ENCODE results near the gene TUSC2.

Gene TUSC2, protein sequence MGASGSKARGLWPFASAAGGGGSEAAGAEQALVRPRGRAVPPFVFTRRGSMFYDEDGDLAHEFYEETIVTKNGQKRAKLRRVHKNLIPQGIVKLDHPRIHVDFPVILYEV

DNA sequence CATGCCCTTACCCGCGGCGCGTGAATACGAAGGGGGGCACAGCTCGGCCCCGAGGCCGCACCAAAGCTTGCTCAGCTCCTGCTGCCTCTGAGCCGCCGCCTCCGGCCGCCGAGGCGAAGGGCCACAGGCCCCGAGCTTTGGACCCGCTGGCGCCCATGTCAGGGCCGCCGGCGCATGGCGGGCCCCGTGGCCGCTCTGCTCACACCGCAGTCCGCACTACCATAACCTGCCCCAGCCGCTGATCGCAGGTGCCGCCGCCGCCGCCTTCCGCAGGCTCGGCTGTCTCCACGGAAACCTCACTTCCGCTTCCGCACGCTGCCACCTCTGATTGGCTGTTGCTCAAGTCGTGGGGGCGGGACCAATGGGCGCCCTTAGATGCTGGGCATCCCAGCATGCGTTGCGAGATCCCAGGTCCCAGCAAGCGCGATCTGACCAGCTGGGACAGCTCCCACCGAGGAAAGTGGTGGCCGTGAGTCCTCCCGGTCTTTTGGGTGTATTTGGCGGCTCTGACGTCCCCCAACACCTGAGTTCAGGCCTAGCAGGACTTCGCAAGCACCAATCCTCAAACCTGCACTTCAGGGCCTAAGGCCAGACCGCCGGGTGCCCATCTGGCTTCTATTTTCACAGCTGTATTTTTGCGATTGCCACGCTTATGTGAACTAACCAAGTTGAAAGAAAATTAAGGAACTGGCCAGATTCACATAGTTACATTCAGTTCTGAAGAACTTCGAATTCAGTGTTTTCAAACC lies at the start of gene TUSC2:
Gene TUSC2 (minus strand): TSS at position 281 of the 749 bp plus-strand sequence. CDS start 124 bp downstream, at position 157.
- DNase-seq: peak; percentile 95

DNA sequence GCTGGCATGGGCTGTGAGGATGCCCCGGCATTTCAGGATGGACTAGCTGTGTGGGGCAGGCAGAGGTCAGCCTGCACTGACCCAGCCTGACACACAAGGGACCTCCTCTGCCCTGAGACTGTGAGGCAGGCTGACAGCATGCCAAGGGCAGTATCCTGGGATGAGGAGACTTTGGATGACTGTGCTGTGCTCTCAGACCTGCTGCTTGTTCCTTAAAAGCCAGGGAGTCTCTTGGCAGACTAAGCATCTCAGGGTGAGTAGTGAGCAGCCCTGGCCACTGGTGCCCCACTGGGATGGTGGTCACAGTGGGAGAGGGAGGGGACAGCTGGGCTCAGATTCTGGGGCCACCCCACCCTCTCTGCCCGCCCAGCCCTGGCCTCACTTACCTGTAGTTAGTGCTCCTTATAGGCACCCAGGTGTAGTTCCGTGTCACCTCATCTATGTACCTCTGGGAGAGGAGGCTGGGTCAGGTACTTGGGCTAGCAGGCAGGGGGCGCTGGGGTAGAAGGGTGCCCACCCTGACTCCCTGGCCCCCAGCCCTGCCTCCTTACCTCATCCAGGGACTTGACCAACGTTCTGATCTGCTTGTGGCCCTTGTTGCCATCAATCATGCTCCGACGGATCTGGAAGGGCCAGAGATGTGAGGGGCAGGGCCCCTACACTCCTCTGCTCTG lies 47.4 kb upstream of the TUSC2 start:
- no peak for DNase-seq

DNA sequence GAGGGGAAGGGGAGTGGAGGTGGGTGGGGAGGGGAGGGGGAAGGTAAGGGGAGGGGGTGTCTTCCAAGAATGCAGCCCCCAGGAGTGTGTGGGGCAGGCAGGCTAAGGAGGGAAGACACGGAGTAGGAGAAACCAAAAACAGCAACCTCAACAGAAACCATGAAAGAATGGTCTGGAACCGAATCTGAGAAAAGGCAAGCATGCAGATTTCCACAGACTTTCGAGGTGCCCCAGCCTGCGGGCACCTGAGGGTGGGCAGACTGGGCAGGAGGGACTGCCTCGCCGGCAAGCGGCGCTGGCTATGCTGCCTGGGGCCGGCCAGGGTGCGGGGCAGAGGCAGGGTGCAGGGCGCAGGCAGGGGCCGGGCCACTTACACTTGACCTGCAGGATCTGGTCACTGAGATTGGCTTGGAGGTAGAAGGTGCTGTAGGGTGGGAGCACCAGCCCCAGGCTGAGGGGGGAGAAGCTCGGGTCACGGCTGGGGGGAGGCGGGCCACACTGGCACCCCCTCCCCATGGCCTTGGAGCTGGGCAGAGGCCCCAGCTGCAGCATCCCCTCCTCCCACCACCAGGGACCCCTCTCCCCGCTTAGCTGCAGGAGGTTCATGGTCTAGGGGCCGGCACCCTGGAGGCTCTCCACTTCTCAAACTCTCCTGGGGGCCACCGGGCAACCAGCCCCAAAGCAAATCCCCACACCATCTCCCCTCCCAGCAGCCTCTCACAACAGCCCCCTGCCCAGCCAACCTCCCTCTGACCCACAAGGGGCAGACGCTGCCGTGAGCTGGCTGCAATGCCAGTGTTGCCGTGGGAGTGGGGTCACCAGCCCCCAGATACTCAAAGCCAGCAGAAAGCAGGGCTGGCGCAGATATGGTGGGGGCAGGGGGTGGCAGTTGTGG lies 46.6 kb upstream of the TUSC2 start:
- no peak for DNase-seq

DNA sequence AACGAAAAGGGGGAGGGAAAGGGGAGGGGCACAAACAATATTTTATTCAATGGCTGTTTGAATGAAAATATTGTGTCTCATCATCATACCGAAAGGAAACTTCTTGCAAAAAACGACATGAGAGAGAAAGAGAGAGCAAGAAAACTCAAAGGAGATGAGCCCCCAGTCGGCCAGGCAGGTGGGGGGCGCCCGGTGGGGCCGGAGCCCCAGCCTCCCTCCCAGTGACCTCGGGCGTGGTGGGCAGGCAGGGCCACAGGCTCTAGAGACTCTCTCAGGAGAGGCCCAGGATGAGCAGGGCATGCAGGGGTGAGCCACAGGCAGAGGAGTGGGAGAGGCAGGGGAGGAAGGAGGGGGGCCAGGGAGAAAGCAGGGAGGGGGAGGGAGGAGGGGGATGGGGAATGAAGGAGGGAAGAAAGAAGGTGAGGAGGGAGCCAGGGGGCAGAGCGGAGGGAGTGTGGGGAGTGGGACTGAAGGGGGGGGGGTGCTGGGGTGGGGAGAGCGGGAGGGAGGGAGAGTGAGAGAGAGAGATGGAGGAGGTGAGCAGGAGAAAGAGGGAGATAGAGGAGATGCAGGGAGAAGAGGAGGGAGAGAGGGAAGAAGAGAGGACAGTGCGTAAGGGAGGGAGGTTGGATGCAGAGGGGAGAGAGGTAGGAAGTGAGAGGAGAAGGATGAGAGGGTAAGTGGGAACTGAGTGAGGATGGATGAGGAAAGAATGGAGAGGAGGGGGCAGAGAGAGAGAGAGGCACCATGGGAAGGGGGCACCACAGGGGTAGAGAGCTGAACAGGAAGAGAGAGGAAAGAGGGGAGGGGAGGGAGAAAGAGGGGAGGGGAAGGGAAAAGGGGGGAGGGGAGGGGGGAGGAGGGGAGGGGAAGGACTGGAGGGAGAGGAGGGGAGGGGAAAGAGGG lies 45.4 kb upstream of the TUSC2 start:
- DNase-seq: no peak

DNA sequence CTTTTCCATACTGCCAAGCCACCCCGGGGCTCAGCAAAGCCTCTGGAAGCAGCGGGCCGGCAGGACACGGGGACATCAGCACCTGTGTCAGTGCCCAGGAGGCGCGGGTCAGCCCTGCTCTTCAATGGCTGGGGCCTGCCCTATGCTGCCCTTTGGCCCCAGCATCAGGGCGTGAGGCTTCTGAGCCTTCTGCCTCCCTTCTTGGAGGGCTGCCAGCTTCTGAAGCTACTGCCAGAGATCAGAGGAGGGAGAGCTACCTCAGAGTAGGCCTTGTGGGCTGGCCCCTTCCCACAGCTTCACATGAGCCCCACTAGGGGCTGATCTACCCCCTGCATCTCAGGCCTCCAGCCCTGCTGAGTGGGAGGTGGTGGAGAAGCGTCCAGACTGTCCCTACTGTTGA lies 44.3 kb upstream of the TUSC2 start:
- DNase-seq: no peak

DNA sequence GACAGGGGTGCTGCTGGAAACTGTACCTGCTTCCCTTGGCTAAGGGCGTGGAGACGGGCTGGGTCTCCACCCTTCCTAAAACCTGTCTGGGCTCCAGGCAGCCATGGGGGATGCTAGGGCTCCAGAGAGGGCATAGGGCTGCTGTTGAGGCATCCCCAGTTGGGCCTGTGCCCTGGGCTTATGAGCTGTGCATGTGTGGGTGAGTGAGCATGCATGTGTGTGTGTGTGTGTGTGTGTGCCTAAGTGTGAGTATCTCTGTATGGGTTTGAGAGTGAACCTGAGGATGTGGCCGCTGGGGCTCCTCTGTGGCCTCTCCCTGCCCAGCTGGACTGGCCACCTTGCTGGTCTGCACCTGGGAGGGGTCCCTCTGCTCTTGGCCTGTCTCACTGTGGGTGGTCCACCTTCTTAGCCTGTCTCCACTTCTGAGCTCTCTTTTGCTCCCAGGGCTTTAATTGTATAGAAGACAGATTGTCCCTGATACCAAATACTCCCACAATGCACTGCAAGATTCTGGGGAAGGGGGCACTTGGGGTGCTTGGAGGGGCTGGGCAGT lies 43.2 kb upstream of the TUSC2 start:
- no peak for DNase-seq

DNA sequence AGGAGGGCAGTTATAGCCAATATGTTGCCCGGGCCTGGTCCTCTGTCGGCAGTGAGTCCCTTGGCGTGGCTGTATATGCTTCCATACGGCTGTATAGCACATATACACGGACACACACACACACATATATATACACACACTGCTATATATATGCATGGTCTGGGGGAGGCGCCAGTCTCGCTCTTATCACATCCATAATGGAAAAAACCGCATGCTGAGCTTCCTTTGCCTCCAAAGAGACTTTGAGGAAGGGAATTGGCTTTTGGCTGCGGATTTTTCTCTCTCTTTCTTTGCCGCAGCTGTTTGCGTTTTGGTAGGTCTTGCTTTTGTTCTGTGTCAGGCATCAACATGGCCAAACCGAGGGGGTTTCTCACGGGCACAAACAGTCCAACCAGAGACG lies 42.6 kb upstream of the TUSC2 start:
- no peak for DNase-seq

DNA sequence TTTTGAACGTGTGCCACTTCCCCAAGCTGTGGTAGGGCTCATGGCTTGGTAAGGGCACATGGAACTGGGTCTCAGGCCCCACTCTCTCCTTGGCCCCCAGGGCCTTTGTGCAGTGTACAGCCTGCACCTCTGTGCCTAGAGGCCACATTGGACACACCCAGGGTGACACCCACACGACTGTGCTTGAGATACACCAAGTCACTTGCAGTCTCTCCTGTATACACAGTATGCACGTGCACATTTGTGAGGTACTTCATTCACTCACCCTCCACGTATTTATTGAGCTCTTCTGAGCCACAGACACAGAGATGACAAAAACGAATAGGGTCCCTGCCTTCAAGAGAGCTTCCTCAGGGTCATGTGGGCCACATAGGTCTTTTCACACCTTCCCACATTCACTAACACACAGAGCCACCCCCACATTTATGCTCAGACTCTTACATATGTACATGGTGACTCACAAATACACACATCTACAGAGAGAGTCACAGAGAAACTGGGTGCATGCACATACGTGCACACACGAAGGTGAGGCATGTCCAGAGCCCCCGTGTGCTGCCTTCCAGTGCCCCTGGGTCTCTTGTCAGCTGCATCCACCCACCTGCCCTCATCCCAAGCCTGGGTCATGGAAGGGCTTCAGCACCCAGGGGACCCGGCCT lies 41.1 kb upstream of the TUSC2 start:
- DNase-seq: no peak

DNA sequence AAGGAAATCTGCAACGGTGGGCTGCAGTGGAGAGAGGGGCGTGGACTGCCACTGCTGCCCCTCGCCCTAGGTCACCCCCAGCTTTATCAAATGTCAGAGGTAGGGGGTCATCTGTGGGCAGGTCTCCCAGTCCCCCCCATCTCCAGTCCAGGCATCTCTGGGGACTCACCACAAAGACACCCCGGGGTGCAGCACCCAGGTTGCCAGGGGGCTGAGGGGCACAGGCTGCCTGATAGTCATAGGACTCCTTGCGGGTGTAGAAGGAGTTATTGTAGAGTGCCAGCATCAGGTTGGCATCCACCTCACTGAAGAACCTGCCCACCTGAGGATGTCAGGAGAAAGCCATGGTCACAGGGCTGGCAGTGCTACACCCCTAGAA lies 37.8 kb upstream of the TUSC2 start:
- DNase-seq: no peak

DNA sequence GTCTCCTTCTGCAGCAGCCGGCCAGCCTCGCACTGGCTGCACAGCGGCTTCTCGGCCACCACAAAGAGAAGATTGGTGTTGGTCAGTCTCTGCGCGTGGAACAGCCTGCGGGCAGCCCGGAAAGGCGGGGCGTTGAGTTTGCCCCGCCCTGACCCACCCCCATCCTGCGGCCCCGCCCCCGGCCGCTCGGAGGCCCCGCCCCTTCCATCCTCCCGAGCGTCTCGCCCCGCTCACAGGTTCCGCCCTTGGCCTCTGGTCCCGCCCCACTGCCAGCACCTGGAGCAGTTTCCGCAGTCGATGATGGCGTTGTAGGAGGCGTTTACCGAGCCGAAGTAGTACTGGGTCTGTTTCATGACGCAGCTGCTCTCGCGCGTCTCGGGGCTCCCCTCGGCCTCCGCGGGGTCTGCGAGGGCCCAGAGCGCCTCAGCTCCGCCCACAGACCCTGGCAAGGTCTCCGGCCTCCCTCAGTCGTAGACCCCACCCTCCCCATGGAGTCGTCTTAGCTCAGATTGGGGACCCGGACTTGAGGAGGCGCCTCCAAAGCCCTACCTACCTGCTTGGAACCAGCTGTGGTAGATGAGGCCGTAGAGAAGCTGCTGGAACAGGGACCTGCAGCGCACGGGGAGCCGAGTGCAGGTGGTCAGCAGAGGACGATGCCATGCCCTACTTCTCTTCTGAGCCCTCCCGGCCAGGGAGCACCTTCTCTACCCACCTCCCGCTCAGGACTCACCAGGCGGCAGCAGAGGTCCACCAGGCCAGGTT lies 37.2 kb upstream of the TUSC2 start:
- DNase-seq: peak; percentile 95

DNA sequence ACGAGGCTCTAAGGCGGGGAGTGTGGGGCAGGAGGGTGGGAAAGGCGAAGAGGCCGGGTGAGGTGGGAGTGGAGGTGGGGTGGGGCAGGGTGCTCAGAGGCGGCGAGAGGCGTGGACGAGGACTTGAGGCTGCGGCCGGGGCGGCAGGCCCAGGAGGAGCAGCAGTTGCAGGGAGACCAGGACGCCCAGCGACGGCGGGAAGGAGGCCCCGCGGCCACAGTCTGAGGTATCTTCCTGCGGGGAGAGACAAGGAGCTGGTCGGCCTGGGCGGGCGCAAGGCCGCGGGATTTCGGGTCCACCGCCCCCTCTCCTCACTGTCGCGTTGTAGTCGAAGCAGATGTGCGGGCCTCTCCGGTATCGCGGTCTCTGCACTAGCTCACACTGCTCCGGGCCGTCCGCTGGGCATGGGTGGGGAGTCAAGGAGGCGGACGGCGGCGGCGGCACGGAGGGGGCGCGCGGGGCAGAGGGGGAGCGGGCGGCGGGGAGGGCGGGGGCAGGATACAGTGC lies 36.6 kb upstream of the TUSC2 start:
- no peak for DNase-seq

DNA sequence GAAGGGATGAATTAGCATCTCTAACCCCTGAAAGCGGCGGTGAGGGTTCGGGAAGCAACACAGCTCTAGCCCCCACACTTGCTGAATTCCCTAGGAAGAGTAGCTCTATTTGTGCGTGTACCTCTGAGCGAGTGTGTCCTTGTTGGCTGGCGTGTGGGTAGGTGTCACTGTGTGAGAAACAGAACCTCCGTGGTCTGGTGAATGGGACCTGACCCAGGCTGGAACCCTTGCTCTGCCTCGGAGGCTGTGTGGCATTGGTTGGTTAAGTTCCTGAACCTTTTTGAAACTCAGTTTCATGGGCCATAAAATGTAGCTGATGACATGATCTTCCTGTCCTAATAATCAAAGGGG lies 31.7 kb upstream of the TUSC2 start:
- DNase-seq: no peak

DNA sequence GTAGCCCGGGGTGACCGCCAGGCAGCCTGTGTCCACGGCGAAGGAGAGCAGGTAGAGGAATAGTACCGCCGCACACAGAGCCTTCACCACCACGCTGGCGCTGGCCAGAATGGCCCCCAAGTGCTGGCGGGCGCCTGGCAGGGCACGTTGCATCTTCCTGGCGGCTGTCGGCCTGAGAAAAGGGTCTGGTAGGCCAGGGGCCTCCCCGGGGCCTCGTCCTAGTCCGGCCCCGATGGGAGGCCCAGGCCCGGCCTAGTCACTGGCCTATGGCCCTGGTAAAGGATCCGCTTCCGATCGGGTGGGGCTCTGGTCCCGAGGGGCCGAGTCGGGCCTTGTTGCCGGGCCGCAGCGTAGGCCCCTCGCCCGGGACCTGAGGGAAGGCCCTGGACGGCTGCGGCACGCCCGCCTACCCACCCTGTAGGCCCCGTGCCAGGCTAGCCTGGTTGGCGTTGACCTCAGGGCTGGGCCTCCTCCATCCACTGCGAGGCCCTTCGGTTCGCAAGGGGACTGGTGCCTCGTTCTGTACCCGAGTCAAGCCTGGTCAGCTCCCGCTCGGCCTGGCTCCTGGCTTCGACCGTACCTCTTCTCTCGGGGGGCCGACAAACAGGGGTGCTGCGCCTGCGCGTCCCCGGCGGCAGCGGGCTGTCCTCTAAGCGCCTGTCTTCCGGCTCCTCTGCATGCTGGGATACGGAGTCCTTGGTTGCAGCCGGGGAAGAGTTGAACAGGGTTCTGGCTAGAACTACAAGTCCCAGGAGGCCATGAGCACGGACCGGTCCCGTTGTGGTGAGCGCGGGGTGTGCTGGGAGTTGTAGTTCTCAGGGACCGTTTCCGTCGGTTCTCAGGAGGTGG lies 31.1 kb upstream of the TUSC2 start, which contains the start of gene TMEM115:
Gene TMEM115 (minus strand): TSS at position 611 of the 849 bp plus-strand sequence. CDS start 458 bp downstream, at position 153.
- DNase-seq: peak; percentile 96

DNA sequence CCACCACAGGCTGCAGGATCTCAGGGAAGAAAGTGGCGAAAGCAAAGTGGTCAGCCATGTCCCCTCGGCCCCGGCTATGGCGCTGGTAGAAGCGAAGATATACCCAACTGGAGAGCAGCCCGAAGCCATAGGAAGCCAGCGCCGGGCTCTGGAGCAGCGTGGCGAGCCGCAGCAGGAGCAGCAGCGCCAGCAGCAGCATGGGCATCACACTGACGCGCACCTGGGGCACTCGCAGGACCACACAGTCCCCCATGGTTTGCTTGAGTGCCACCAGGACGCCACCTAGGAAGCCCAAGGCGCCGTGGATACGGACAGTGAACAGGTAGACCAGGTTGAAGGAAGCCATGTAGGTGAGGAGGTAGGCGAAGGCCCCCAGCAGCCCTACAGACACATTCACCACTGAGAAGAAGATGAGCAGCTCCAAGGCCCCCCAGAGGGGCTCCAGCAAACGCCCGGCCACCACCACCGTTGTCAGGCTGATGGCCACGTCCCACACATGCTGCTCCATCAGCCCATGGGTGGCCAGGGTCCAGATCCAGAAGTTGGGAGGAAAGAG lies 30.4 kb upstream of the TUSC2 start:
- no peak for DNase-seq

DNA sequence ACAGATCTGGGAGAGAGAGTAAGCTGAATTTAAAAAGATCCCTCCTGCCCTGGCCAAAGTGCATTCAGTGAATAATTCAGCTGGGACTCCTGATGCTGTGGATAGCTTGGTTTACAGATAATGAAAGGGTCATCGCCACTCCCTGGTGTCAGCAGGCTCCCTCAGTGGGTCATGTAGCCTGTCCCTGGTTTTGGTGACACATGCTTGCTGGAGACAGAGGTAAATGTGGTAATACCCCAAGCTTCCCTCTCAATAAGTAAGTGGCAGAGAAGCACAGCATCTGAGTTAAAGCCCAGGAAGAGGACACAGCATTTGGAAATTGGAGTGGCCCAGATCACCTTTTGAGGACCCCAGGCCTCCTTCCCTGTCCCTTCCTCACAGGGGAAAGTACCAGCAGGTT lies 29.5 kb upstream of the TUSC2 start:
- DNase-seq: no peak

DNA sequence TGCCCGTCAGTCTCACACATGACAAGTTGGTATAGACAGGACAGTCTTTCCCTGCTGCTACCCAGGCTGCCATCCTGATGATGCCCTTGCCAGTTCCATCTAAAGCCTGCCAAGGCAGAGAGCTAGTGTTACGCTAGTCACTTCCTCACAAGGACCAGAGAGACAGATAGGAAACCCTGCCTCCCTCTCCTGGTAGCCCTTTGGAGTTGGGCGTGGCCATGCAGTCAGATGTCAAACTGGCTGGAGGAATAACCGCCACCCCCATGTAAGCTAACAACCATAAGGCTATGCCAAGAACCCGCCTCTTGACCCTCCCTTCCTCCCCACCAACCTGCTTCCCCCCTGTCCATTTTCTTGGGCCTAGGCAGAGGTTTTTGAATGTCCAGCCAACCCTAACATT lies 28.5 kb upstream of the TUSC2 start:
- no peak for DNase-seq

DNA sequence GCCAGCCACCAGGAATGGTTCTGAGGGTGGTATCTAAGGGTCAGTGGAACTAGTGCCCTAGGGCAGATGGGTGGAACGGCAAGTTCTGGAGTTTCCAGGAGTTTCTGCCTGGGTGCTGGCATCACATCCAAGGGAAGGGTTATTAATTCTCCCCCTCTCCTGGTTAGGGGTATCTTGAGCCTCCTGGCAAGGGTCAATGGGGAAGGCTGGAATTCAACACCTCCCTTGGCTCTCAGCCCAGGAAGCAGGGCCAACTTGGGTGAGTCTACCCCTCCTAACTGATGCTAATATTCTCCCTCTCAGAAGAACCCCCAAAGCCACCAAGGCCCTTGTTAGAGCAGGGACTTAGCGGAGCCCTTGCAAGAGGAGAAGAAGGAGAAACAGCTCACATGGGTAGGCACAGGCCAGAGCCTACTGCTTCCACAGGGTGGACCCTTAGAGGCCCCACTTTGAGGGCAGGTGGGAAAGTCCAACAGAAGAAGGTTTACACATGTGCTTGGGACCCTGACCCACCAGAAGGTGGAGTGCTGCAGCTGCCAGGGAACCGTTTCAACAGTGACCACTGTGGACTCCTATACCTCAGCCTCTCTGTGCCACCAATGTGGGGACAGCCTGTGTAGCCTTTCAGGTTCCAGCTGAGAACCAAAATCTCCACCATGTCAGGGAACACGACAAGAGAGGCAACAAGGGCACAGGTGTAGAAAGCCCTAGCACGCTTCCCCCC lies 28.0 kb upstream of the TUSC2 start:
- DNase-seq: no peak

DNA sequence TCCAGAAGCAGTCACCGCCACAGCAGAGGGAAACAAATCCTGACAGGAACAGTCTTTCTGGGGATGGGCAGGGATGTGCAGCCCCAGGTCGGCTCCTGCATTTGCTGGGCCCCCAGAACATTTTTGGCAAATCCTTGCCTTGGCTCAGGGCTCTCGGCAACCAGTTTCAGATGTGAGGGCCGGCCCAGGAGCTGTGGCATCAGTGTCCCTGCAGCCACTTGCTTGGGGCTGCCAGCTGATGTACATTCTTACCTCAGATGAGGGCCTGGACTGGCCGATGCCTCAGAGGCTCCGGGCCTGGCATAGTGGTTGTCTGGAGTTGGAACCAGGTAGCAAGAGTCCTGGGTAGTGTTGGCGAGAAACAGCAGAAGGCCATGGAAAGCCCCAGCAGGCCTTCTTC lies 26.8 kb upstream of the TUSC2 start:
- no peak for DNase-seq
